Stimulated activated CD8-positive, alpha-beta memory T cell treated with anti-CD3 and anti-CD28 coated beads, Interleukin-7, amount 100 ng/mL, for 4 hours (primary cell): ENCODE data around the gene NREP.
"Not testable (repeated sequence)": the region's sequence is repeated elsewhere in the genome, so short reads cannot be mapped to it uniquely, and the experiment has no call there.

Experiments used
- DNase-seq, 2 donors: peaks; one replicate each; pipeline ENCODE4 v3.0.0-alpha.2; 2020; ENCODE audit warnings: low read depth in 2 of 2

NREP gene

DNA sequence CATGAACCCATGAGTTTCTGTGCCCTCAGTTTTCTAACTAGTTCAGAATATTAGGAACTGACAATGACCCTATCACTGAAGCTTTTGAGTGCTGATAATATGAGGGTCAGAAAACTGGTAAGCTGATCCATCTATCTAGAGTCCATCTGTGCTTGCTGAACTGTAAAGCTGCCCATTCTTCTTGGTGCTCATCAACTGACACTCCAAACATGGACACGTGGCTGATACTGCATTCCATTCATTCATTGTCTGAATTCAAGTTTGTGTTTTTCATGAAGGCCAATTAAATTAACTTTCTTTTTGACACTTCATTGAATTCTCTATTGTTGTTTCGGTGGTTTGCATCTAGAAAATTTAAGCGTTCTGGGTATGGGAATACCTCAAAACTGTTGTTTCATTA, 17.6 kb downstream of the NREP start:
- DNase-seq: no peak

- no peak for DNase-seq
These were observed 18.9 kb downstream of the NREP start for GRCh38 chr5:111738118-111738517.

DNA sequence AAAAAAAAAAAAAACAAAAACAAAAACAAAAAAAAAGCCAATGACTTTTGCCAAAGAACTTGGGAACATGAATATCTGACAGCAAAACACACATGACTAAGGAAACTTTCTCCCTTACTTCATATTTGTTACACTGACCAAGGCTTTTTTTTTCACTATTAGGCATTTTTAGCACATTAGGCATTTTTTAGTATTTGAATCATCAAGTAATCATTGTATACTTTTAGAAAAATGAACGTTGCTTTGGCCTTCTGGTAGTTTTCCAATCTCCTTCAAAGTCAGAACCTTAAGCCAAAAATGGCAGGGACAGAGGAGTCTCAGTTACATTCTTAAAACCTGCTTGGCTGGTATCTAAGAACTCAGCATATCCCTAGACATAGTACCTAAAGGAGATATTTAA, 19.3 kb downstream of the NREP start:
- DNase-seq: no peak

DNA sequence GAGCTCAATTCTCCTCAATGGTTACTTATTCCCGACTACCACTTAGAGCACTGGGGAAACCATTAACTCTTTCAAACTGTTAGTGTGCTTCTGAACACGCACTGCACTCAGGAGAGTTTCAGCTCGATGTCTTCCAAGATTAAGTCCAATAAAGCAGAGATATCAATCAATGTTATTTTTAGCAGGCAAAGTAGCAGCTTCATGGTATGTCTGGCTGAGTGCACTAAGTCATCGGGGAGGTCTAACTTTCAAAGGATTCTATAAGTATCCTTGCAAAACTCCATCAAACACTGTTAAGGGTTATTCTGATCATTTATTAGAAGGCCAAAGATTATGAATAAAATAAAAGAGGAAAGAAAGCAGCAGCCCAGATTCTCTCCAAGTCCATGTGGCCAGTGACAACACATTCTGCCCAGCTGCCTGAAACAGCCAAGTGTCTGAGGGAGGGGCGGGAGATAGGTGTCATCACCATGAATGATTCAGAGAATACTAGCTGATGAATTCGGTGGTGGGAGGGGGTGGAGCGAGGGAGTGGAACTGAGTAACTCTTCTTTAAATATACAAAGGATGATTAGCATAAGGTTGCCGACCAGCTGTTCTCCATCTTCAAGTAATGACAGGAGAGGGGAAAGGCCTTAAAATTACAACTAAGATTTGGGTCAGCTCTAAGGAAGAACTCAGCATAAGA, 21.3 kb downstream of the NREP start:
- DNase-seq: no peak

DNA sequence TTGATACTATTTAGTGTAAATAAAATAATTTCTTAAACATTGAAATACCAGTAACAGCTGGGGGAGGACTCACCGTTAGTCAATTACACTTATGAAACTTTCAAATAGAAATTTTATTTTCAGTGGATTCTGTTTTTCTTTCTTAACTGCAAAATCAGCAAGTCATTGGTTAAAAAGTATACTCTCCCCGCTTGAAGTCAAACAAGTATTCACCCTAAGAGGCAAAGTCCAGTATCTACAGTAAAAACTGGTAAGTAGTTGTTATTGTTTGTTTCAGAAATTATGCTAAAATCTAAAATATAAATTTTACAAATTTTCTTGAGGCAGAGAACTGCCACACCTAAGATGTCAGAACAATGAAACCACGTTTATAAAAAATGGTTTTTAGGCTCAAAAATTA, 22.4 kb downstream of the NREP start:
- no peak for DNase-seq

DNA sequence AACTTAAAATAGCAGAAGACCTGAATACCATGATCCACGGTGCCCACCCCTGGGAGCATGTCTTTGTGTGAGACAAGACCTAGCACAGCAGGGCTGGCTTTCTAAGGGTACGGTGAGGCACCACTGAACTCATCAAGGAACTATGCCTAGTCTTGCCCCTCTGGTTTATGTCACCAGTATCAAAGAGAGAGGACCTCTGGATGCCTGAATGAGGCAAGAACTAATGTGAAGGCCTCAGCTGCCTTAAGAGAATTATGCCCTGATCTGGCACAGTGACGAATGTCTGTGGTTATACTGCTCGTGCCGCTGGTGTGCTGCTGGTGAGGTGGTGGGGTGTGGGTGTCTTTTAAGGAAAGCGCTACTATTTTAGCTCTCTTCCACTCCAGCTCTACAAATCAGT, 23.0 kb downstream of the NREP start:
- no peak for DNase-seq

- DNase-seq: no peak
These were observed 23.4 kb downstream of the NREP start for GRCh38 chr5:111733571-111733970.

GRCh38 chr5:111731638-111732037, 25.4 kb downstream of the NREP start:
- DNase-seq: no peak

DNA sequence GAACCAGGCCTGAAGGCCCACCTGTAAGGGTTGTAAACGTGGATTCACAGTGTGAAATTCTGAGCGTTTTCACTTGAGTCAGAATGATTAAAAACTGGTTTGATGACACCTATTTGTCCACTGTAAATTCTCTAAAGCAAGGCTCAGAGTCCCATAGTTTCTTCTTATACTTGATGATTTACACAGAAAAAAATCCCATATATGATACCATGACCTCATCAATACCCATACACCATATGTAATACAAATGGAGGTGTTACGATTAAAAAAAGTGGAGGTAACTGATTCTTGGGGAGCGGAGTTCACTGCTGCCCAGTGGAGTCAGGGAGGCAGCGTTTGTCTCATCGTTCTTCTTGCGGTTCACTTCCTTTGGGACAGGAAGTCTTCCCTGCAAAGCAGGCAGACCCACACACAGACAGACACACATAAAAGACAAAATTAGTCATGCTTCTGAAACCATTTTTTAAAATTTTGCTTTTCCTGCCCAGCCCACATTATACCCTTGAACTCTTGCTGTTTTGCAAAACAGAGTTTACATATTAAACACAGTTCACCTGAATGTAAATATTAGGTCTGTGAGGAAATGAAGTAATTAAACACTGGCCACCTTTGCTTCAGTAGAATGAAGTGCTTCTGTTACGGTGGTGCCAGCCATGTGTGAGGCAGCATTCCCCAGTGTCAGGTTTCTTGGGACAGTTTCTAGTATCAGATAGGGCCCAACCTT, 26.2 kb downstream of the NREP start:
- DNase-seq: no peak

DNA sequence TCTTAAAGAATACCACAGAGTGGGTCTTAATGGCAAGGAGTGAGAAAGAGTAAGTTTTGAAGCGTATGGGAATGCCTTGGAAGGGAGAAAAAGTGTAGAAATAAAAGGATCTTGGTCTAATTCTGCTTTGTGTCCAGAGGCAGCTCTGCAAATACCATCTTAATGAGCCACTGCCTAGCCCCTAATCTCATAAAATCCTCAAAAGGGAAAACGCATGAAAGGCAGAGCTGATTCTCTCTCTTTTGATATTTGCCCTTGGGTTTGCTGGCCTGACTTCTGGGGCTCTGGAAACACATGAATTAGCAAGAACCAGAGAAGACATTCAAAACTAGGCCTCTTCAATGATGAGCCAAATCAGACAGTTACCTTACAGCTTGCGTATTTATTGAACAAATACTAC, 28.1 kb downstream of the NREP start:
- DNase-seq: no peak

- DNase-seq: no peak
These were observed 30.0 kb downstream of the NREP start for GRCh38 chr5:111726986-111727385.

- no peak for DNase-seq
These were observed 34.9 kb downstream of the NREP start for GRCh38 chr5:111722140-111722539.

DNA sequence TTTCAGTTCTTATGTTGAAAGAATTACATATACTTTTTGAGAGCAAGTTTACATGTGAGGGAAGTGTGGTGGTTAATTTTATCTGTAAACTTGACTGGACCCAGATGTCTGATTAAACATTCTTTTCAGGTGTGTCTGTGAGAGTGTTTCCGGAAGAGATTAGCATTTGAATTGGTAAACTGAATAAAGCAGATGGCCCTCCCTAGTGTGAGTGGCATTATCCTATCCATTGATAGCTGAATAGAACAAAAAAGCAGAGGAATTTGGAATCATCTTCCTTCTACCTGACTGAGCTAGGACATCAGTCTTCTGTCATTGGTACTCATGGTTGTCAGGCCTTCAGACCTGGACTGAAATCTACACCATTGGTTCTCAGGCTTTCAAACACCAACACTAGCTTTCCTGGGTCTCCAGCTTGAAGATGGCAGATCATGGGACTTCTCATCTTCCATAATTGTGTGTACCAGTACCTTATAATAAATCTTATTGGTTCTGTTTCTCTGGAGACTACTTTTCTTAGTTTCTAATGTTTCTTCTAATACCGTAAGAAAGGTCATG, 36.6 kb downstream of the NREP start:
- DNase-seq: no peak

GRCh38 chr5:111719773-111720172, 37.2 kb downstream of the NREP start:
- no peak for DNase-seq

DNA sequence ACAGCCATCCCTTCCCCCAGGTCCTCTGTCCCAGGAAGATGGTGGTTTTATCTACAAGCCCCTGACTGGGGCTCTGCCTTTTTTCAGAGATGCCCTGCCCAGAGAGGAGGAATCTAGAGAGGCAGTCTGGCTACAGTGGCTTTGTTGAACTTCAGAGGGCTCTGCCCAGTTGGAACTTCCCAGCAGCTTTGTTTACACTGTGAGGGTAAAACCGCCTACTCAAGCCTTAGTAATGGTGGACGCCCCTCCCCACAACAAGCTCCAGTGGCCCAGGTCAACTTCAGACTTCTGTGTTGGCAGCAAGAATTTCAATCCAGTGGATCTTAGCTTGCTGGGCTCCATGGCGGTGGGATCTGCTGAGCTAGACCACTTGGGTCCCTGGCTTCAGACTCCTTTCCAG, 40.2 kb downstream of the NREP start:
- not testable (repeated sequence) for DNase-seq

- DNase-seq: no peak
These were observed 49.3 kb downstream of the NREP start for GRCh38 chr5:111707630-111708164.

DNA sequence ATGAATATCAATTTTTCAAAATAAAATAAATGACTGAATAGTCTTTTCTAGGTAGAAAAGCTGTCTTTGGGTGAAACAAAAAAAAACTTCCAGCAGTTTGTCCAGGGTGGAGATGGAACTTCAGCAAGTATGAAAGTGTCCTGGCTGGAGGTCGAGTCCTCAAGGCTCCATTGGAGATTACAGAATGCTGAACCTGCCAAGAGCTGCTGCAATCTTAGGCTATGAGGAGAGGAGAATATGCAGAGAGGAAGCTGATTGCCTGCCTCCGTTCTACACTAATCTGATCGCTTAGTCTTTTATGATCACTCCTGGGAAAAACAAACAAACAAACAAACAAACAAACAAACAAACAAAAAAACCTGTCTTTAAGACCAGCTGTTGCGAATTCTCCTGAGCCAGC, 50.6 kb downstream of the NREP start:
- no peak for DNase-seq

DNA sequence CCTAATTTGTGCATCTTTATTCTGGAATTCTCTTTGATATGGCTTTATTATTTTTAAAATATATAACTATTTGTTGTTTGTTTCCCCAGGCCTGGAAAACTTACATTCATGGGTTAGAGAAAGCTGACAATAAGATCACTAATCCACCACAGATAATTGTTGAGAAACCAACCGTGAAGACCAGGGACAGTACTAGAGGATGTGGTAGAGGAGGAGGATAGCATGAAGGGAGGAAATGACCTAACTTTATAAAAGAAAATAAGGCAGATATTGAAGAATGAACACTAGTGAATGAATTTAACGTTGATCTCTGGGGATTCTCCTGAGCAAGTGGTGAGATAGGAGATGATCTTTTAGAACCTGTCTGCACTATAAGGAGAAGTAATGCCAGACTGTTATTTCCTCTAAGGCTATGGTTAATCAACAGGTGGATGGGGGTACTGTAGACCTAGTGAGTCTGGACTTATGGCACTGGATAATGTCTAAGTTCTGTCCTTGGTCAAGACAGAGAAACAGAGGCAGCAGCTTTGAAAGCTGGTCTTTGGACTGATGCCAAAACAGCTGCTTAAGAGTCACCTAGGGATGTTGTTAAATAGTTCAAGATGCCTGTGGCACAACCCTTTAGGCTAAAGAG, 52.4 kb downstream of the NREP start:
- DNase-seq: no peak

GRCh38 chr5:111703662-111704061, 53.3 kb downstream of the NREP start:
- no peak for DNase-seq

- DNase-seq: no peak
These were observed 57.0 kb downstream of the NREP start for GRCh38 chr5:111699976-111700375.

DNA sequence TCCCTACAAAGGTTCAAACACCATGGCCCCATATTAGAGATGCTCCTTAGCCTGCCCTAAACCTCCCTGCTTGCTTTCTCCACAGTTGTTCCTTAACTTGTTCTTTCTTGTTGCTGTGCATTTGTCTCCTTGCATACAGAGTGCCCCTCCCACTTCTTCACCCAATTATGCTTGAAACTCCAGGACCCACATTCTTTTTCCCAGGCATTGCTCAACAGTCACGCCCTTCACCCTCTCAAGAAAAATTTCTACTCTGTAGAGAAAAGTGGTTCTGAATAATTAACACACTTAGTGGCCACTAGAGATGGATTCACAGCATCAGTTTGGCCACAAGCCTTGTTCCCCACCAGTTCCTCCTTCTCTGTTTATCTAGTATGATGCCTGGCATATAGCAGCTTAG, 57.7 kb downstream of the NREP start:
- DNase-seq: no peak

GRCh38 chr5:111697881-111698757, 58.9 kb downstream of the NREP start:
- DNase-seq: no peak
